HEK293T (cell line): ENCODE data around the gene SLC7A7.

Experiments
- BHLHE40 ChIP-seq: fragments of 450-650 bp; IDR thresholded peaks from 2 replicates; pipeline ENCODE4 v1.6.1; 2016; ENCODE audit warnings: mild to moderate bottlenecking, moderate library complexity, borderline replicate concordance
- CTBP1 ChIP-seq: fragments of 450-650 bp; IDR thresholded peaks from 2 replicates; pipeline ENCODE4 v1.6.1; 2016; ENCODE audit warnings: borderline replicate concordance
- ELF4 ChIP-seq: fragments of 450-650 bp; IDR thresholded peaks from 2 replicates; pipeline ENCODE4 v1.6.1; 2017; ENCODE audit warnings: antibody characterized with exemption
- FOXK2 ChIP-seq: fragments of 450-650 bp; IDR thresholded peaks from 2 replicates; pipeline ENCODE4 v1.6.1; 2016; ENCODE audit warnings: mild to moderate bottlenecking
- HDGF ChIP-seq: fragments of 450-650 bp; IDR thresholded peaks from 2 replicates; pipeline ENCODE4 v1.6.1; 2017; ENCODE audit warnings: antibody characterized with exemption, borderline replicate concordance
- L3MBTL2 ChIP-seq: fragments of 450-650 bp; conservative IDR thresholded peaks from 2 replicates; pipeline ENCODE4 v1.6.1; 2016; ENCODE audit warnings: mild to moderate bottlenecking
- LEF1 ChIP-seq: fragments of 450-650 bp; IDR thresholded peaks from 2 replicates; pipeline ENCODE4 v1.6.1; 2017; ENCODE audit warnings: mild to moderate bottlenecking, borderline replicate concordance
- SP1 ChIP-seq: fragments of 450-650 bp; IDR thresholded peaks from 2 replicates; pipeline ENCODE4 v1.6.1; 2017
- SUZ12 ChIP-seq: fragments of 450-650 bp; IDR thresholded peaks from 2 replicates; pipeline ENCODE4 v1.6.1; 2016; ENCODE audit warnings: mild to moderate bottlenecking
- TARDBP ChIP-seq: fragments of 450-650 bp; IDR thresholded peaks from 2 replicates; pipeline ENCODE4 v1.6.1; 2016

DNA sequence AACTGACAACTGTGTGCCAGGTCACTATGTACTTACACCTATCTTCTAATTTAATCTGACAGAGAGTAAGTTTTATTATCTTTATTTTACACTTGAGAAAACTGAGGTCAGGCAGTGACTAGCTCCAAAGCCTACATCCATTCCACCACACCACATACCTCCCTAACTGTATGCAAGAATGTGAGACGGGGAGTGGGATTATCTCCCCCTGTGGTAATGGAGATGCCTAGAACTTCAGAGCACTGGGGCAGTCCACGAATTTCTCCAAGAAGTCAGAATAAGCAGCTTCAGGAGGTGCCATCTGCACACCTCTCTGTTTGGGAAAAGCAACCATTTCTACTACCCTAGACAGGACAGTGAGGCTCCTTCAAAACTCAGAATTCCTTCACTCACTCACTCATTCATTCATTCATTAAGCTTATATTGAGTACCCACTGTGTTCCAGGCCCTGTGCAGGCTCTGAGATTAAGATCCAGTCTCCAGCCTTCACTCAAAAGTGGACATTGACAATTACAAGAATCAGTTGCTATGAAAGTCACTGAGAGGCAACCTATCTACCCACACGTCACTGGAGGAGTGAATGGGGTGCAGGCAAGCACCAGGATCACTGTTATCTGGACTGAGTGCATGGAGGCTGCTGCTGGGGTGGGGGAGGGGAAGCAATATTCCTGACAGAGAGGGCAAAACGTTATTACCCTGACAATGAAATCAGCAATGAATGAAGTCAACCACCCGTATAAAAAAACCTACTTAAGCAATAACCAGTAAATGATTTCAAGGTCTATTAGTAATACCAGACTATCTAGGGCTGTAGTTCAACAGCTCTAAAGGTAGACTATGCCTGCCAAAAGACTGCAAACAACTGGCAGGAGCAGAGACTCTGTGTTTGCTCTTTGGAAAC lies 18.0 kb downstream of the SLC7A7 start:
- TF ChIP-seq BHLHE40 (no peak), ELF4 (no peak), CTBP1 (no peak), LEF1 (no peak), TARDBP (no peak), FOXK2 (no peak), SUZ12 (no peak), SP1 (no peak), HDGF (no peak), L3MBTL2 (no peak)
